Ascending aorta (tissue), 2 donors: Measurements from ENCODE around the gene ECT2. TPM values are rescaled to one million over a fixed set of nuclear protein-coding genes. Genes with fewer than 3 reads are reported as not detected.
A peak's percentile ranks its signal among the peaks of the same experiment; 100 is the strongest.

Source experiments
- DNase-seq, 2 donors: peaks; one replicate each; pipeline ENCODE4 v3.0.0-alpha.2; 2019; ENCODE audit warnings: low spot score in 2 of 2
- H3K27ac ChIP-seq, 2 donors: fragments of 200-600 bp; sonication (generic); one replicate each; pipeline ENCODE4 v1.5.1; 2016 to 2017; ENCODE audit warnings: mild to moderate bottlenecking in 1 of 2
- H3K27me3 ChIP-seq: fragments of 200-600 bp; sonication (generic); one replicate; pipeline ENCODE4 v1.5.1; 2017
- H3K36me3 ChIP-seq, 2 donors: fragments of 200-600 bp; sonication (generic); one replicate each; pipeline ENCODE4 v1.5.1; 2016
- H3K4me1 ChIP-seq, 2 donors: fragments of 200-600 bp; sonication (generic); one replicate each; pipeline ENCODE4 v1.5.1; 2016 to 2017; ENCODE audit warnings: mild to moderate bottlenecking in 1 of 2
- H3K4me3 ChIP-seq, 2 donors: fragments of 200-600 bp; sonication (generic); one replicate each; pipeline ENCODE4 v1.5.1; 2016 to 2017; ENCODE audit warnings: mild to moderate bottlenecking in 1 of 2
- H3K9me3 ChIP-seq, 2 donors: fragments of 200-600 bp; sonication (generic); one replicate each; pipeline ENCODE4 v1.5.1; 2016
- intact Hi-C: fragments of 100-400 bp; cut with DNase I; formaldehyde crosslinking; loops from one replicate; pipeline ENCODE4 v1.15.1; 2023
- total RNA-seq: library from RNA; depleted of rRNA; stranded (reverse); fragments of >200 nt; gene quantifications from one replicate; pipeline ENCODE4 v1.1.0, GENCODE V29; 2016
- TF ChIP-seq, protein P1 (sequence below), 3 experiments: fragments of 200-600 bp in 2 of 3; fragments of 450-650 bp in 1 of 3; sonication (generic) in 2 of 3; IDR thresholded peaks; one replicate each; pipeline ENCODE4 v1.5.1; 2016 to 2019; ENCODE audit warnings: antibody characterized with exemption in 3 of 3, mild to moderate bottlenecking in 1 of 3, moderate library complexity in 1 of 3

The ECT2 gene
- total RNA-seq, 1 donor from 2014 or later = 27.1 TPM

DNA sequence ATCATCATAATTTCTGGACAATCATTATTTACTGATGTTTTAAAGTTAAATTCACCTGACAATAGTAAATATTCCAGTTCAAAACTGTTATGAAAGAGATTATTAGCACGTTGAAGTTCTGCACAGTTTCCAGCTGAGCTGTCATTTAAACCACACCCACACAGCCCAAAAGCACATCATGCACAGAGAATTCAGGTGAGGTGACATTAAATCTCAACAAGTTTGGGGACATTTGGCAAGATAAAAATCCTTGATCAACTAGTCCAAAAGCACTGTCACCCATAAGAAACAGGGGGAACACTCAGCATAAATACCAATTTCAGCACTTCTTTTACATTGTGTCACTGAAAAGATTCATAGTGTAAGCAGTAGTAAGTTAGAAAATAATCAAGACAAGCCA lies 46.5 kb upstream of the ECT2 start:
- Histone ChIP-seq H3K4me1 (peaks cover 0 to 12% of the 10 kb centered on the region in 2 donors), H3K27ac (no peak overlapping the region), H3K9me3 (no peaks in the 10 kb centered on the region), H3K36me3 (no peaks in the 10 kb centered on the region), H3K4me3 (no peak overlapping the region), H3K27me3 (no peaks in the 10 kb centered on the region)
- intact Hi-C loops = no loop called here
- TF ChIP-seq, protein P1, sequence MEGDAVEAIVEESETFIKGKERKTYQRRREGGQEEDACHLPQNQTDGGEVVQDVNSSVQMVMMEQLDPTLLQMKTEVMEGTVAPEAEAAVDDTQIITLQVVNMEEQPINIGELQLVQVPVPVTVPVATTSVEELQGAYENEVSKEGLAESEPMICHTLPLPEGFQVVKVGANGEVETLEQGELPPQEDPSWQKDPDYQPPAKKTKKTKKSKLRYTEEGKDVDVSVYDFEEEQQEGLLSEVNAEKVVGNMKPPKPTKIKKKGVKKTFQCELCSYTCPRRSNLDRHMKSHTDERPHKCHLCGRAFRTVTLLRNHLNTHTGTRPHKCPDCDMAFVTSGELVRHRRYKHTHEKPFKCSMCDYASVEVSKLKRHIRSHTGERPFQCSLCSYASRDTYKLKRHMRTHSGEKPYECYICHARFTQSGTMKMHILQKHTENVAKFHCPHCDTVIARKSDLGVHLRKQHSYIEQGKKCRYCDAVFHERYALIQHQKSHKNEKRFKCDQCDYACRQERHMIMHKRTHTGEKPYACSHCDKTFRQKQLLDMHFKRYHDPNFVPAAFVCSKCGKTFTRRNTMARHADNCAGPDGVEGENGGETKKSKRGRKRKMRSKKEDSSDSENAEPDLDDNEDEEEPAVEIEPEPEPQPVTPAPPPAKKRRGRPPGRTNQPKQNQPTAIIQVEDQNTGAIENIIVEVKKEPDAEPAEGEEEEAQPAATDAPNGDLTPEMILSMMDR (IDR thresholded peaks at IDR 0.05) = no peak
- DNase-seq = no peak

DNA sequence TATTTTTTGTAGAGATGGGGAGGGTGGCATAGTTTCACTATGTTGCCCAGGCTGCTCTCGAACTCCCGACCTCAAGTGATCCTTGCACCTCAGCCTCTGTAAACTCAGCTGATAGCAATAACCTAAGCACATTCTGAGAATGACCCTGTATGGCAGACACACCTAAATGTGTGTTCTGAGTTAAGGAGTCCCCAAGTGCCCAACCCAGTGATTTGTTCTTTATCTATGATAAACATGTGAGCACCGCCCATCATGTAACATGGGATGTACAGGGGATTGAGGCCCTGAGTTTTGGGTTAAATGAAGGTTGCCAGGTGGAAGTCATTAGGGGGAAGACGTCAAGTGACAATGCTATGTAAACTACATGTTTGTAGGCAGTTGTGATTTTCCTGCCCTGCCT lies 45.4 kb upstream of the ECT2 start:
- TF ChIP-seq, protein P1 (IDR thresholded peaks at IDR 0.05) = no peak
- no peaks in the 10 kb centered on the region for H3K36me3 ChIP-seq
- H3K27ac ChIP-seq = no peak overlapping the region
- H3K27me3 ChIP-seq = no peaks in the 10 kb centered on the region
- peaks cover 0 to 17% of the 10 kb centered on the region in 2 donors for H3K4me1 ChIP-seq
- H3K9me3 ChIP-seq = no peaks in the 10 kb centered on the region
- intact Hi-C loops = no loop called here
- no peak overlapping the region for H3K4me3 ChIP-seq
- no peak for DNase-seq

DNA sequence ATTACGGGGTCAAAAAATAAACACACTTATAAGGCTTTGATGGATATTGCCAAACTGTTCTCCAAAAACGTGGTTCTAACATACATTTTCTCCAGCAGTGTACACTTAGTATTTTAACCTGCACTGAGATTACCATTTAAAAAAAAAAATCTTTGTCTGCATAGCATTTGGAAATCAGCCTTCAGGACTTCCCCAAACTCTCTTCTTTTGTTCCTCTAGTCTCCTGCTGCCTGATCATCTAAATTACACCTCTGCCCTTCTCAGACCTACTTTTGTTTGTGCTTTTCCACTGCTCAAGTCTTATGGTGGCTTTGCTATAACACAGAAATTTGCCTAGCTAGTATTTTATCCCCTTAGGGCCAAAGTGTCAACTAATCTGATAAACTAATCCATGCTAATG lies 43.5 kb upstream of the ECT2 start:
- Histone ChIP-seq H3K27me3 (no peaks in the 10 kb centered on the region), H3K4me3 (no peak overlapping the region), H3K9me3 (no peaks in the 10 kb centered on the region), H3K27ac (no peak overlapping the region), H3K36me3 (no peaks in the 10 kb centered on the region), H3K4me1 (peaks cover 0 to 22% of the 10 kb centered on the region in 2 donors)
- TF ChIP-seq, protein P1 (IDR thresholded peaks at IDR 0.05) = no peak
- DNase-seq = no peak
- intact Hi-C loops = no loop called here

DNA sequence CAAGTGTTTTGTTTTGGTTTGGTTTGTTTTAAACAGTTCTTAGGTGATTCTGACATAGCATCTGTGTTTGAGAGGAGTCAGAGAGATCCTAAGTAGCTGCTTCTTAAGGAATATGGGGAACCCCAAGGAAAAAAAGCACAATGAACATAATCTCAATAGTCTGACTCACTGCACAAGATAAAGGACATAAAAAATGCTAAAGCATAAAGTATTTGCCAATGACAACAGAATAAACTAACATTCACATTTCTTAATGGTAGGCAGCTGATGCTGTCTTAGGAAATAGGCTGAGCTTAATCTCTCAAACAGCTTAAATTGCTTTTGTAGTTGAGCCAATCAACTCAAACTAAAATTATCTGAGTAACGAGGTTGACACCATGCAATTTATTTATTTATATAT lies 42.6 kb upstream of the ECT2 start:
- intact Hi-C loops = no loop called here
- no peaks in the 10 kb centered on the region for H3K9me3 ChIP-seq
- TF ChIP-seq, protein P1 (IDR thresholded peaks at IDR 0.05) = no peak
- no peaks in the 10 kb centered on the region for H3K27me3 ChIP-seq
- no peak overlapping the region for H3K27ac ChIP-seq
- no peak overlapping the region for H3K4me3 ChIP-seq
- DNase-seq = no peak
- peaks cover 0 to 24% of the 10 kb centered on the region in 2 donors for H3K4me1 ChIP-seq
- H3K36me3 ChIP-seq = no peaks in the 10 kb centered on the region

DNA sequence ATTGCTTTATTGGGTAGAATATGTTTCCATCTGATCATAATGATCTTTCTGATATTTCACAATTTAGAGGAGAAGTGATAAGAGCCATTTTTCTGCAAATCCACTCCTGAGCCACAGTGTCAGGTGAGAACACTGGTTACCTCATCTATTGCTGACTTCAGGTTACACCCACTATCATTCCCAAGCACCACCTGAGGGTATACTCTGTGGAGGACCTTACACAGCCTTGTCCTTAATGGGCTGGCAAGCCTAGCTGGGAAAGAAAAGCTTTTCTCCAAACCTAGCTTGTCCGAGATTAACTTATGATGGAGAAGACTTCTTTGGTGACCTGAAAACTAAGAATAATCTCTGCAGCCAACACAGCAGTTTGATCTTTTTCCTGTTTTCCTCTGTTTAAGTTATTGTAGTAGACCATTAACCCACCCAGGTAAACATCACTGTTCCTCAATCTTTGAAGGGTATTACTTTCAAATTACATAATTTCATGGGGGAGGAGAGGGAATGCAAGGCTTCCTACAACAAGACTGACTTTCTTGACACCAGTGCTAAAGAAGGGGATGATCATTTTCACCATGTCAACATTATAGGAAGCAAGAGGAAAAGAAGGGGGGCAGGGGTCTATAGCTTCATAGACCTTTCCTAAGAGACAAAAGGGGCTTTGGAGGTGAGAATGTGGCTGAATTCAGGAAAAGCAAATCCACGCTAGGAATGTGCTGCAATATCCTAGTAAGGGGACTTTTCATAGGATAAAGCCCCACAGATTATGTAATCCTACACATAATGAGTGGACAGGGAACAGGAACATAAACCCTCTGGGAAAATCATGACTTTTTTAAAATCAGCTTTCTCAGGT lies 41.4 kb upstream of the ECT2 start:
- Histone ChIP-seq H3K27me3 (no peaks in the 10 kb centered on the region), H3K9me3 (no peaks in the 10 kb centered on the region), H3K36me3 (no peaks in the 10 kb centered on the region), H3K4me3 (peak overlapping the region; percentile 69 to 94), H3K27ac (peak overlapping the region in 1 of 2 donors; percentile 91), H3K4me1 (peaks cover 0 to 24% of the 10 kb centered on the region in 2 donors)
- no peak for DNase-seq
- TF ChIP-seq, protein P1 (IDR thresholded peaks at IDR 0.05) = no peak
- intact Hi-C loops = no loop called here
